Dedifferentiated amniotic fluid mesenchymal stem cell (primary cell): ENCODE results near the gene TRIM54.

Source experiments
- DNase-seq: peaks from one replicate; pipeline ENCODE4 v3.0.0-alpha.2; 2016; ENCODE audit errors: extremely low spot score

TRIM54 gene

GRCh38 chr2:27281855-27282559 is at the start of gene TRIM54:
TRIM54 (plus strand) TSS chr2:27282429; CDS start chr2:27282732, 303 bp downstream.
- DNase-seq = no peak

- DNase-seq = no peak
Observed at GRCh38 chr2:27233341-27233740, 48.9 kb upstream of the TRIM54 start.

- DNase-seq = no peak
Observed at GRCh38 chr2:27236136-27236535, 46.1 kb upstream of the TRIM54 start.

GRCh38 chr2:27236626-27237025 is 45.6 kb upstream of the TRIM54 start:
- no peak for DNase-seq

GRCh38 chr2:27237341-27237945 is 44.8 kb upstream of the TRIM54 start:
- no peak for DNase-seq

- no peak for DNase-seq
Observed at GRCh38 chr2:27238976-27239375, 43.3 kb upstream of the TRIM54 start.

- no peak for DNase-seq
Observed at GRCh38 chr2:27240406-27240805, 41.8 kb upstream of the TRIM54 start.

- DNase-seq = no peak
Observed at GRCh38 chr2:27241761-27242613, 40.2 kb upstream of the TRIM54 start.

- DNase-seq = no peak
Observed at GRCh38 chr2:27242614-27242951, 39.6 kb upstream of the TRIM54 start.

- DNase-seq = no peak
Observed at GRCh38 chr2:27243391-27244130, 38.7 kb upstream of the TRIM54 start.

GRCh38 chr2:27245116-27245515 is 37.1 kb upstream of the TRIM54 start:
- no peak for DNase-seq

- DNase-seq = no peak
Observed at GRCh38 chr2:27245626-27246025, 36.6 kb upstream of the TRIM54 start.

- no peak for DNase-seq
Observed at GRCh38 chr2:27247893-27248292, 34.3 kb upstream of the TRIM54 start.

- no peak for DNase-seq
Observed at GRCh38 chr2:27249159-27249890, 32.9 kb upstream of the TRIM54 start.

- DNase-seq = no peak
Observed at GRCh38 chr2:27249891-27250651, 32.2 kb upstream of the TRIM54 start.

GRCh38 chr2:27250652-27251379 is 31.4 kb upstream of the TRIM54 start:
- no peak for DNase-seq

- no peak for DNase-seq
Observed at GRCh38 chr2:27251766-27252165, 30.5 kb upstream of the TRIM54 start.

GRCh38 chr2:27255187-27255586 is 27.0 kb upstream of the TRIM54 start:
- DNase-seq = no peak

- DNase-seq = peak; percentile 80
Observed at GRCh38 chr2:27255660-27256059, 26.6 kb upstream of the TRIM54 start.

GRCh38 chr2:27256855-27257454 is 25.3 kb upstream of the TRIM54 start:
- no peak for DNase-seq
